Stimulated activated CD4-positive, alpha-beta T cell treated with anti-CD3 and anti-CD28 coated beads, Interleukin-4, amount 100 ng/mL, for 24 hours (primary cell): ENCODE measurements around the gene CEP97.
A peak's percentile ranks its signal among the peaks of the same experiment; 100 is the strongest.
"Not testable (repeated sequence)": the region's sequence is repeated elsewhere in the genome, so short reads cannot be mapped to it uniquely, and the experiment has no call there.

Experiments
- DNase-seq: peaks from one replicate; pipeline ENCODE4 v3.0.0-alpha.2; 2020

The CEP97 gene

GRCh38 chr3:101702726-101703125, 21.7 kb upstream of the CEP97 start:
- no peak for DNase-seq

- no peak for DNase-seq
These were observed 21.2 kb upstream of the CEP97 start for GRCh38 chr3:101703169-101703568.

DNA sequence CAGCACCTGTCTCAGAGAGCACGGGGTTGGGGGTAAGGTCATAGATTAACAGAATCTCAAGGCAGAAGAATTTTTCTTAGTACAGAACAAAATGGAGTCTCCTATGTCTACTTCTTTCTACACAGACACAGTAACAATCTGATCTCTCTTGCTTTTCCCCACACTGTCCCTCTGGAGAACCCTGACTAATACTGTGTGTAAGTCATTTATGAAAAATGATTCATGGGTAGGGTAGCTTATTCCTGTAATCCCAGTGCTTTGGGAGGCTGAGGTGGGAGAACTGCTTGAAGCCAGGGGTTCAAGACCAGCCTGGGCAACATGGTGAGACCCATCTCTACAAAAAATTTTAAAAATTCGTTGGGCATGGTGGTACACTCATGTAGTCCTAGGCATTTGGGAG, 19.8 kb upstream of the CEP97 start:
- DNase-seq, result not testable (repeated sequence)

DNA sequence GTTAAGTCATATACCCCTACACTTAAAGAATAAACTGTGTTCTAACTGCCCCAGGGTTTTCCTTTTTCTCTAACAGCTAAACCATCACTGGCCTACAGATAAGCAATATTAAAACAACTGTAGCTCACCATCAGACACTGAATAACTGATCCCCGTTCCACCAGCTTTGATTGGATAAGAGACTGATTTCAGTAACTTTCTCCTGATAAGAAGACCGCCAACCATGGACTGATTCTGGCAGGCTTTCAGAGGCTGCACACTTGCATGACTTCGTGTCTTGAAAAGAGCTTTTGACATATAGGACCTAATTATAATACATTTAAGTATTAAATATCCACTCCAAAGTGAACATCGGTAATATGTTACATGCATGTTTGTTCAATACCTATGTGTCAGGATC, 15.3 kb upstream of the CEP97 start:
- DNase-seq, result no peak

DNA sequence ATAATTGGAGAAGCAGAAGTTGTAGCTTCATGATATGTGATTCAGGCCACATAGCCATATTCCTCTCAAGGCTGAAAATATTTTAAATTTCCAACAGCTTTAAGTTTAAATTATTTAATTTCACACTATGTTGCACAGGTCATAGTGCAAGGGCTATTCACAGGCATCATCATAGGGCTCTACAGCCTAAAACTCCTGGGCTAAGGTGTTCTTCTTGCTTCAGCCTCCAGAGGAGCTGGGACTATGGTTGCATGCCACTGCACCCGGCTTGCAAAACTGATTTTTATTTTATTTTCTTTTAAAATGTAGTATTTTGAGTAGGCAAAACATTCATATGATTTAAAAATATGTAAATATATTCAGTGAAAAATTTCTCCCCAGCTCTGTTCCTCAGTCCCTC, 6.0 kb upstream of the CEP97 start:
- DNase-seq, result no peak

DNA sequence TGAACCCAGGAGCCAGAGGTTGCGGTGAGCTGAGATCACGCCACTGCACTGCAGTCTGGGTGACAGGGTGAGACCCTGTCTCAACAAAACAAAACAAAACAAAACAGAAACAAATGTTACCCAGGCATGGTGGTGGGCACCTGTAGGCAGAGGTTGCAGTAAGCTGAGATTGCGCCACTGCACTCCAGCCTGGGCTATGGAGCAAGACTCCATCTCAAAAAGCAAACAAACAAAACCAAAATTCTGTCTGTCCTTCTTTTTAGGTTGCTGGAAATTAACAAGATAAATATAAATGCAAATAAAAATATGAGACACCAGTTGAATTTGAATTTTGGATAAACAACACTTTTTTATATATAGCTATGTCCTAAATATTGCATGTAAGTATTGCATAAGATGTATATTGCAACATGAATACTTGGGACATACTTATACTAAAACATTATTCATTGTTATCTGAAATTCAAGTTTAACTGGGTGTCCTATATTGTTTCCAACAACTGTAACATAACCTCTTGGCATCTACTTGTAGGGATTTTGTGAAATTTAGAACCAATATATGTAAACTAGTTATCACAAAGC, 4.7 kb upstream of the CEP97 start:
- DNase-seq, result no peak

DNA sequence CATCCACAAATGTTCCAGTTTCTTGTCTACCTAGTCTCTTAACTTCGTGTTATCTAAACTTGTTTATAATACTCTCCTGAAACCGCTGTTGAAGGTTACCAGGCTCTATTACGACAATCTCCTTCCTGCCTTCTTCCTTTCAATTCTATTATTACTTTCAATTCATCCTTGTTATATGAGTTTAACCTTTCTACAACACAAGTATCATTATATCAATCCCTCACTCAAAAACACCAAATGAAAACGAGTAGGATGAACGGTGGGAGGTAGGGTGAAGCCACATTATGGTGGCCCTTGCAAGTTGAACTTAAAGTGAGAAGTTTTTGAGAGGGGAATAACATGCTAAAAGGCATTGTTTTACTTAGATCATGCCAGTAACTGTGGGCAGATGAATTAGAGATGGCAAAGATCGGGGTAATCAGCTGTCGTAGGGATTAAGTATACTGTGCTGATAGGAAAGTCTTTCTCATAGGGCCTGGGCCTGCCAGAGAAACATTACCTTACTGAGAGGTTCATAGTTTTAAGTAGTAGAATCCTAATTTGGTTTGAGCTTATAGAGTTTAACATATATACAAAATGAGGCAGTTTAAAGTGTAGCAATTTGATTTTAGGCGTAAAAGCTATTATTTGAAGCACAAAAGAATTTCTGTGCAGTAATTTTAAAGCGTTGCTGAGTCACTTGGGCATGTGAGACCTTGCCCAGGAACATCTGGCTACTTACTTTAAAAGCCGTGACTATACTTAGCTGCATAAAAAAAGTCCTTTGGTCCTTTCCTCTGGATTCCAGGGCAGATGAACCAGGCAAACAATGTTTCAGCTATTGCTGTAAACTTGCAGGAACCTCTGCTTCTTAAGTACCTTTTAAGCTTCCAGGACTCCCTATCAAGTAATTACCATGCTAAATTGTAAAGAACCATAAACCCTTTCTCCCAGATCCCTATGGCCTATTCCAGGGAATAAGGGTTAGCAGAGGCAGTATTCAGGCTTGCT, 3.3 kb upstream of the CEP97 start:
- peak; percentile 33 for DNase-seq

DNA sequence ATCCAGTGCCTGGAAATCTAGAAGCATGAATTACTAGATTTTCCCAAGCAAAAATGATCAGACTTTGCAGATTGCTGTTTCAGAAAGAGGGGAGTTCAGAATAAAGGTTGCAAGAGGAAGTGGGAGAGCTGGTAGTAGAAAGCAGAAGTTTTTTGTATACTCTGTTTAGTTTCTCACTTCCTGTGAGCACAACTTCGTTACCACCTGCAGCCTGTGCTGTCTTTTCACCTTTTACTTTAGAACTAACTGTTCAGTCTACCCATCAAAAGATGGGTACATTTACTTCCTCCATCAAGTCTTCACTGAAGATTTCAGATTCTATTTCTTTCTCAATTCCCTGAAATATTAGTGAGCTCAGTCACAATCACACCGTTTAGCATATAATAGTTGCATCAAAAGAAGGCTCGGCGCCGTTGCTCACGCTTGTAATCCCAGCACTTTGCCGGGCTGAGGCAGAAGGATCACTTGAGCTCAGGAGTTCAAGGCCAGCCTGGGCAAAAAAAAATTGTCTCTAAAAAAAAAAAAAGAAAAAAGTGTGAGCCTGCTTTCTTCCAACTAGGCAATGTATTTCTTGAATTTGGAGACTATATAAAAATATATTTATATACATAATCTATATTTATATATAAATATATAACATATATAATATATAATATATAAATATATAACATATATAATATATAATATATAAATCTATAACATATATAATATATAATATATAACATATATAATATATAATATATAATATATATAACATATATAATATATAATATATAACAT, 1.8 kb upstream of the CEP97 start:
- DNase-seq, result no peak

GRCh38 chr3:101725194-101725889, 928 bp downstream of the CEP97 start:
- peak; percentile 31 for DNase-seq

DNA sequence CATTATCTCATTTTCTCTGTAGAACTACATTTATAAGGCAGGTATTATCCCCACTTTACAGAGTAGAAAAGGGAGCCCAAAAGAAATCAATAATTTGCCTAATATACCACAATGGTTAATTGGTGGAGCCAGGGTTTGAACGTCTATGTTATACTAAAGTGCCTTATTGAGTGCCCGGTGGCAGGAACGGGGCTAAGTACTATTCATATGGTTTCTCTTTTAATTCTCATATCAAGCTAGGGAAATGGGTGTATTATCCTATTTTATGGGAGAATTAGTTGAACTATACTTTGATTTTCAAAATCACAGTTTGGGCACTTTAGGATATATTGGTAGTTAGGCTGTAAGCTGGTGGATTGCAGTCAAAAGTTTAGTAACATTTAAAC, 1.5 kb downstream of the CEP97 start:
- DNase-seq, result no peak

- no peak for DNase-seq
These were observed 5.2 kb downstream of the CEP97 start for GRCh38 chr3:101729586-101729985.

GRCh38 chr3:101730839-101731238, 6.4 kb downstream of the CEP97 start:
- no peak for DNase-seq

DNA sequence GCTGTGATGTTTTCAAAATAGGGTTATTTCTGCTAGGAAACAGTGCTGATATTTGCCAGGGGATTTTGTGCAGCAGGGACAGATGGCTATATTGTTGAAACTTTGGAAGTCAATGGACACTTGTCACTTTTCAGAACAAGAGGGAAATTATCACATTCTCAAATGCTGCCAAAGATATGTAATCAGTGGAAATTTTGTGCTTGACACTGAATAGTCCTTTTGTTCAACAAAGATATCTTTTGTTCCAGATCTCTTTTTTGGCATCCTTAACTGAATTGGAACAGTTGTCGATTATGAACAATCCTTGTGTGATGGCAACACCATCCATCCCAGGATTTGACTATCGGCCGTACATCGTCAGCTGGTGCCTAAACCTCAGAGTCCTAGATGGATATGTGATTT, 7.8 kb downstream of the CEP97 start:
- DNase-seq, result no peak

DNA sequence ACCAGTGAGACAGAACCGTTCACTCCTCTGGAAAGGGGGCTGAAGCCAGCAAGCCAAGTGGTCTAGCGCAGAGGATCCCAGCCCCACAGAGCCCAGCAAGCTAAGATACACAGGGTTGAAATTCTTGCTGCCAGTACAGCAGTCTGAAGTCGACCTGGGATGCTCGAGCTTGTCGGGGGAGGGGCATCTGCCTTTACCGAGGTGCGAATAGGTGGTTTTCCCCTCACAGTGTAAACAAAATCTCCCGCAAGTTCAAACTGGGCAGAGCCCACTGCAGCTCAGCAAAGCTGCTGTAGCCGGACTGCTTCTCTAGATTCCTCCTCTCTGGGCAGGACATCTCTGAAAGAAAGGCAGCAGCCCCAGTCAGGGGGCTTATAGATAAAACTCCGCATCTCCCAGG, 11.4 kb downstream of the CEP97 start:
- DNase-seq, result no peak

DNA sequence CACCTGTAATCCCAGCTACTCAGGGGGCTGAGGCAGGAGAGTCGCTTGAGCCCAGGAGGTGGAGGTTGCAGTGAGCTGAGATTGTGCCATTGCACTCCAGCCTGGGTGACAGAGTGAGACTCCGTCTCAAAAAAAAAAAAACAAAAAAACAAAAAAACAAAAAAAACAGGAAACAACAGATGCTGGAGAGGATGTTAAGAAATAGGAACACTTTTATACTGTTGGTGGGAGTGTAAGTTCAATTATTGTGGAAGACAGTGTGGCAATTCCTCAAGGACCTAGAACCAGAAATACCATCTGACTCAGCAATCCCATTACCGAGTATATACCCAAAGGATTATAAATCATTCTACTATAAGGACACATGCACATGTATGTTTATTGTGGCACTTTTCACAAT, 17.5 kb downstream of the CEP97 start:
- DNase-seq, result not testable (repeated sequence)

DNA sequence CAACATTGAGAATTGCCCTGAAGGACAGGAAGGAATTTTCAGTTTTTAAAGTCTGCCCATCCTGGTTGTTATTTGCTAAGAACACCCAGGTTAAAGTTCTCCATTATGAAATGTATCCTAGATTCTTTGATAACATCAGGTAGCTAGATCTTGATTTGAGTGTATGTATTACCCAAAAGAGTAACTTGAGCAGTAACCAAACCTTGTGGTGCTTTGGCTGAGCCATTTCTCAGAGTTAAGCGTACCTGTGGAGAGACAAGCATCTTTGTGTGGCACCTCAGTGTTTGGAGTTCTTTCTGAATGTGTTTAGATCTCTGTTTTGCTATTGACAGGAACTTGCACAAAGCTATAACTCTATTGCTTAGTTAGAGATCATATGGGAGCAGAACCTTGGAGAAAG, 20.4 kb downstream of the CEP97 start:
- DNase-seq, result no peak

DNA sequence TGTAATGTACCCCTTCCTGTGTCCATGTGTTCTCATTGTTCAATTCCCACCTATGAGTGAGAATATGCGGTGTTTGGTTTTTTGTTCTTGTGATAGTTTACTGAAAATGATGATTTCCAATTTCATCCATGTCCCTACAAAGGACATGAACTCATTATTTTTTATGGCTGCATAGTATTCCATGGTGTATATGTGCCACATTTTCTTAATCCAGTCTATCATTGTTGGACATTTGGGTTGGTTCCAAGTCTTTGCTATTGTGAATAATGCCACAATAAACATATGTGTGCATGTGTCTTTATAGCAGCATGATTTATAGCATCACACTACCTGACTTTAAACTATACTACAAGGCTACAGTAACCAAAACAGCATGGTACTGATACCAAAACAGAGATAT, 21.5 kb downstream of the CEP97 start:
- DNase-seq, result not testable (repeated sequence)

DNA sequence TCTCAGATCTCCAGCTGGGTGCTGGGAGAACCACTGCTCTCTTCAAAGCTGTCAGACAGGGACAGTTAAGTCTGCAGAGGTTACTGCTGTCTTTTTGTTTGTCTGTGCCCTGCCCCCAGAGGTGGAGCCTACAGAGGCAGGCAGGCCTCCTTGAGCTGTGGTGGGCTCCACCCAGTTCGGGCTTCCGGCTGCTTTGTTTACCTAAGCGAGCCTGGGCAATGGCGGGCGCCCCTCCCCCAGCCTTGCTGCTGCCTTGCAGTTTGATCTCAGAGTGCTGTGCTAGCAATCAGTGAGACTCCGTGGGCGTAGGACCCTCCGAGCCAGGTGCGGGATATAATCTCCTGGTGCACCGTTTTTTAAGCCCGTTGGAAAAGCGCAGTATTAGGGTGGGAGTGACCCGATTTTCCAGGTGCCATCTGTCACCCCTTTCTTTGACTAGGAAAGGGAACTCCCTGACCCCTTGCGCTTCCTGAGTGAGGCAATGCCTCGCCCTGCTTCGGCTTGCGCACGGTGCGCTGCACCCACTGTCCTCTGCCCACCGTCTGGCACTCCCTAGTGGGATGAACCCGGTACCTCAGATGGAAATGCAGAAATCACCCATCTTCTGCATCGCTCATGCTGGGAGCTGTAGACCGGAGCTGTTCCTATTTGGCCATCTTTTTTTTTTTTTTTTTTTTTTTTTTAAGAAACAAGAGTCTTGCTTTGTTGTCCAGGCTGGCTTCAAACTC, 29.1 kb downstream of the CEP97 start:
- peak; percentile 13 for DNase-seq

DNA sequence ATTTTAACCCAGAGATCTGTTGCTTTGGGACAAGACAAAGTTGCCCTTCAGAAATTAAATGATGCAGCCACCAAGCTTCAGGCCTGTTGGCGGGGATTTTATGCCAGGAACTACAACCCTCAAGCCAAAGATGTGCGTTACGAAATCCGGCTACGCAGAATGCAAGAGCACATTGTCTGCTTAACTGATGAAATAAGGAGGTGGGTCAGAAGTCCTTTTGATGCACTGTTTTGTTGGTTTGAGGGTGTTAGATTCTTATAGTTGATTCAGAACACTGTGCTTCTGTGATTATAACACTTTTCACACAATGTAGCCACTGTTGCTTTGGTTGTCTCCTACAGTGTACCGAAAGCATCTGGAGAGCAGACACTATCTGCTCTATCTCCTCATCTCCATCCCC, 33.8 kb downstream of the CEP97 start:
- no peak for DNase-seq

- no peak for DNase-seq
These were observed 37.7 kb downstream of the CEP97 start for GRCh38 chr3:101762041-101762646.

- not testable (repeated sequence) for DNase-seq
These were observed 53.4 kb downstream of the CEP97 start for GRCh38 chr3:101777745-101778281.
